Smooth muscle cell (in vitro differentiated cells): ENCODE results near the gene TMEM31. TPM values are rescaled to one million over a fixed set of nuclear protein-coding genes. Genes with fewer than 3 reads are reported as not detected.

Experiments
- DNase-seq: peaks from one replicate; lab custom pipeline; 2025; ENCODE audit not compliant: unreplicated experiment; lab: John Stamatoyannopoulos, UW
- H2AFZ ChIP-seq: fragments of 200-600 bp; sonication (generic); 2 replicates; pipeline ENCODE4 v1.6.0; 2016; ENCODE audit warnings: antibody characterized with exemption, low read depth, mild to moderate bottlenecking
- H3F3A ChIP-seq: fragments of 200-600 bp; sonication (generic); 2 replicates; pipeline ENCODE4 v1.6.0; 2017; ENCODE audit warnings: antibody characterized with exemption, low read depth
- H3K27ac ChIP-seq: fragments of 200-600 bp; sonication (generic); 2 replicates; pipeline ENCODE4 v1.5.1; 2016; ENCODE audit warnings: low read depth, mild to moderate bottlenecking
- H3K27me3 ChIP-seq: fragments of 200-600 bp; sonication (generic); 2 replicates; pipeline ENCODE4 v1.6.1; 2016; ENCODE audit warnings: low read depth, mild to moderate bottlenecking
- H3K36me3 ChIP-seq: fragments of 200-600 bp; sonication (generic); 2 replicates; pipeline ENCODE4 v1.5.1; 2016; ENCODE audit warnings: low read depth
- H3K4me1 ChIP-seq: fragments of 200-600 bp; sonication (generic); 2 replicates; pipeline ENCODE4 v1.5.1; 2016; ENCODE audit warnings: low read depth
- H3K4me2 ChIP-seq: fragments of 200-600 bp; sonication (generic); 2 replicates; pipeline ENCODE4 v1.6.0; 2016; ENCODE audit warnings: mild to moderate bottlenecking
- H3K4me3 ChIP-seq: fragments of 200-600 bp; sonication (generic); 2 replicates; pipeline ENCODE4 v1.5.1; 2016; ENCODE audit warnings: mild to moderate bottlenecking
- H3K79me2 ChIP-seq: fragments of 200-600 bp; sonication (generic); 2 replicates; pipeline ENCODE4 v1.6.0; 2016; ENCODE audit warnings: low read depth, mild to moderate bottlenecking
- H3K9ac ChIP-seq: fragments of 200-600 bp; sonication (generic); 2 replicates; pipeline ENCODE4 v1.6.0; 2016; ENCODE audit warnings: low read depth
- H3K9me3 ChIP-seq: fragments of 200-600 bp; sonication (generic); replicated peaks from 2 replicates; pipeline ENCODE4 v1.5.1; 2016; ENCODE audit warnings: low read depth
- H4K20me1 ChIP-seq: fragments of 200-600 bp; sonication (generic); 2 replicates; pipeline ENCODE4 v1.6.0; 2016; ENCODE audit warnings: low read depth
- WGBS: methylation state at CpG from one replicate; pipeline ENCODE4 v1.1.7; 2016; ENCODE audit warnings: low lambda C conversion rate; 5-methylcytosine and 5-hydroxymethylcytosine counted together
- polyA plus RNA-seq: library from polyadenylated mRNA; unstranded; fragments of >200 nt; fragmentation: Nextera tagmentation; extraction: Ambion mirVana; gene quantifications from 2 replicates; pipeline ENCODE4 v1.2.1, GENCODE V29; 2016
- total RNA-seq: library from RNA; depleted of rRNA; stranded (reverse); fragments of >200 nt; gene quantifications from 2 replicates; pipeline ENCODE4 v1.2.3, GENCODE V29; 2014
- TF ChIP-seq, protein P1 (sequence below): fragments of 200-600 bp; sonication (generic); IDR thresholded peaks from 2 replicates; pipeline ENCODE4 v1.5.1; 2017; ENCODE audit warnings: borderline replicate concordance, mild to moderate bottlenecking, antibody characterized with exemption; ENCODE audit not compliant: insufficient read depth, poor library complexity, severe bottlenecking

The TMEM31 gene
- total and polyA plus RNA-seq, 2 experiments from 2014 or later: 0.75 TPM; not detected in 1

GRCh38 chrX:103669745-103670144 lies 41.0 kb upstream of the TMEM31 start:
- Histone ChIP-seq H3K4me2 (no peak overlapping the region), H4K20me1 (peaks cover 13% of the 10 kb centered on the region), H3K79me2 (no peaks in the 10 kb centered on the region), H3K27me3 (peaks cover 5% of the 10 kb centered on the region), H3K4me1 (no peaks in the 10 kb centered on the region), H3F3A (peaks cover 5% of the 10 kb centered on the region), H2AFZ (no peak overlapping the region), H3K9ac (no peak overlapping the region), H3K36me3 (no peaks in the 10 kb centered on the region), H3K27ac (no peak overlapping the region), H3K9me3 (no peaks in the 10 kb centered on the region), H3K4me3 (no peak overlapping the region)
- DNase-seq: no peak
- WGBS: 72% methylated on average over 1 of the region's 1 CpG
- TF ChIP-seq, protein P1, sequence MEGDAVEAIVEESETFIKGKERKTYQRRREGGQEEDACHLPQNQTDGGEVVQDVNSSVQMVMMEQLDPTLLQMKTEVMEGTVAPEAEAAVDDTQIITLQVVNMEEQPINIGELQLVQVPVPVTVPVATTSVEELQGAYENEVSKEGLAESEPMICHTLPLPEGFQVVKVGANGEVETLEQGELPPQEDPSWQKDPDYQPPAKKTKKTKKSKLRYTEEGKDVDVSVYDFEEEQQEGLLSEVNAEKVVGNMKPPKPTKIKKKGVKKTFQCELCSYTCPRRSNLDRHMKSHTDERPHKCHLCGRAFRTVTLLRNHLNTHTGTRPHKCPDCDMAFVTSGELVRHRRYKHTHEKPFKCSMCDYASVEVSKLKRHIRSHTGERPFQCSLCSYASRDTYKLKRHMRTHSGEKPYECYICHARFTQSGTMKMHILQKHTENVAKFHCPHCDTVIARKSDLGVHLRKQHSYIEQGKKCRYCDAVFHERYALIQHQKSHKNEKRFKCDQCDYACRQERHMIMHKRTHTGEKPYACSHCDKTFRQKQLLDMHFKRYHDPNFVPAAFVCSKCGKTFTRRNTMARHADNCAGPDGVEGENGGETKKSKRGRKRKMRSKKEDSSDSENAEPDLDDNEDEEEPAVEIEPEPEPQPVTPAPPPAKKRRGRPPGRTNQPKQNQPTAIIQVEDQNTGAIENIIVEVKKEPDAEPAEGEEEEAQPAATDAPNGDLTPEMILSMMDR: no peak

- H3F3A ChIP-seq: peaks cover 49% of the 10 kb centered on the region
- H4K20me1 ChIP-seq: peaks cover 64% of the 10 kb centered on the region
- TF ChIP-seq, protein P1: no peak
- H3K36me3 ChIP-seq: peaks cover 11% of the 10 kb centered on the region
- H2AFZ ChIP-seq: no peak overlapping the region
- no peak for DNase-seq
- H3K27me3 ChIP-seq: no peaks in the 10 kb centered on the region
- 69% methylated on average over 8 of the region's 8 CpGs for WGBS
- no peak overlapping the region for H3K4me3 ChIP-seq
- H3K4me1 ChIP-seq: peaks cover 4% of the 10 kb centered on the region
- H3K79me2 ChIP-seq: no peaks in the 10 kb centered on the region
- no peak overlapping the region for H3K4me2 ChIP-seq
- H3K27ac ChIP-seq: peak overlapping the region; percentile 1
- no peak overlapping the region for H3K9ac ChIP-seq
- no peaks in the 10 kb centered on the region for H3K9me3 ChIP-seq
Measured at GRCh38 chrX:103674531-103675454, 35.9 kb upstream of the TMEM31 start.

DNA sequence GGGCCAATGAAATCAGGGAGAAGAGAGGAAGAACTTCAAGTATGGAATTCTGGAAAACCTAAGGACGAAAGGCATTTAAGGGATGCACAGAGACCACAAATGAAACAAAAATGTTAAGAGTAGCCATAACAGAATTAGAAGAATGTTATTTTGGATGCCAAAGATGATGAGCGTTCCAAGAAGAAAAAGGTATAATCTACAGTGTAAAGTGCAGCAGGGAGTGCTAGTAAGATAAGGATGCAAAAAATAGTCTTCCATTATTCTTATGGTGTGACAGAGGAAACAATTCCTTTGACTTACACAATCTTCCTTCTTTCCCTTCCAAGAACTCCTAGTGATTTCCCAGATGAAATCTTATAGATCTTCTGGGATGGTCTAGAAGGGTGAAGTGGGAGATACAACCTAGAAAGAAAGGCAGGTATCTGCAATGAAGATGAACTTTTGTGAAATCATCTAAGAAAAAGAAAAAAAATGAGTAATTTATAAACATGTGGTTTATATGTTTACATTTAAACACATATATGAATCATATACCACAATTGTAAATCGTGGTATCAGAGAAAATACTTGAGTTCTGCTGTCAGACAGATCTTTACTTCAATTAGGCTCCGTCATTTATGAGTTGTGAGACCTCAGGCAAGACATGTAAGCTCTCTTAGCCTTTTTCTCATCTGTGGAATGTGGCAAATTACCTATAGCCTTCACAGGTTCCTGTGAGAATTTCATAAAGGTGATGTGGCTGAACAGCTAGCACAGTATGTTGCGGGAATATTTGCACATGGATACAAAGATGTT lies 32.3 kb upstream of the TMEM31 start:
- Histone ChIP-seq H3K27me3 (no peaks in the 10 kb centered on the region), H3K79me2 (peaks cover 26% of the 10 kb centered on the region), H3K27ac (peak overlapping the region; percentile 100), H4K20me1 (peaks cover 99% of the 10 kb centered on the region), H3K36me3 (peaks cover 18% of the 10 kb centered on the region), H3K4me1 (peaks cover 5% of the 10 kb centered on the region), H3K9ac (no peak overlapping the region), H3F3A (peaks cover 83% of the 10 kb centered on the region), H2AFZ (no peak overlapping the region), H3K4me2 (peak overlapping the region; percentile 29), H3K9me3 (no peaks in the 10 kb centered on the region), H3K4me3 (no peak overlapping the region)
- no peak for DNase-seq
- TF ChIP-seq, protein P1: no peak
- WGBS: 52% methylated on average over 5 of the region's 5 CpGs
